ENCODE results near the gene BRF1. TPM values are rescaled to one million over a fixed set of nuclear protein-coding genes. Genes with fewer than 3 reads are reported as not detected.

BRF1 gene
- total and polyA plus RNA-seq, 2 of the 8 experiments (the other 6 are each of a cell fraction or from before 2014, with no cell fraction given) = 7.7 to 18.3 TPM

- TF ChIP-seq E2F6 (IDR thresholded peaks at IDR 0.05) (no peak), RAD21 (IDR thresholded peaks at IDR 0.05 in 1 of 2, conservative IDR thresholded peaks at IDR 0.05 in 1 of 2; ENCODE audit: low read depth in 2 of 2, low read length in 2 of 2) (no peak), RFX5 (IDR thresholded peaks at IDR 0.05; ENCODE audit: borderline replicate concordance, low read depth, low read length) (no peak), PHF8 (conservative IDR thresholded peaks at IDR 0.05; ENCODE audit: low read depth, low read length) (no peak), POU5F1 (IDR thresholded peaks at IDR 0.05; ENCODE audit: low read depth, low read length) (no peak), SUZ12 (IDR thresholded peaks at IDR 0.05; ENCODE audit: low read length) (no peak), SIRT6 (IDR thresholded peaks at IDR 0.05; ENCODE audit: low read length) (no peak), ATF2 (IDR thresholded peaks at IDR 0.05; ENCODE audit: low read length) (no peak)
These were observed 33.0 kb upstream of the BRF1 start (continued) for GRCh38 chr14:105333613-105334364.
